WERI-Rb-1 (cell line): ENCODE measurements around the gene LNX1.

Source experiments
- DNase-seq: peaks from one replicate; pipeline ENCODE4 v3.0.0-alpha.2; 2020
- H3K27ac ChIP-seq: fragments of 250-450 bp; sonication (Bioruptor Pico); 2 replicates; pipeline ENCODE4 v1.5.1; 2020; ENCODE audit warnings: mild to moderate bottlenecking, moderate library complexity
- H3K27me3 ChIP-seq: fragments of 250-450 bp; sonication (Bioruptor Pico); 2 replicates; pipeline ENCODE4 v1.5.1; 2021; ENCODE audit warnings: mild to moderate bottlenecking, low read depth, moderate library complexity; ENCODE audit not compliant: insufficient read depth, severe bottlenecking
- H3K36me3 ChIP-seq: fragments of 250-450 bp; sonication (Bioruptor Pico); 2 replicates; pipeline ENCODE4 v1.5.1; 2020; ENCODE audit warnings: mild to moderate bottlenecking, moderate library complexity
- H3K4me3 ChIP-seq: 2 replicates; pipeline ENCODE4 v1.5.1; 2011; ENCODE audit warnings: low read depth, mild to moderate bottlenecking, control low read depth, low read length
- H3K9me3 ChIP-seq: fragments of 250-450 bp; sonication (Bioruptor Pico); 2 replicates; pipeline ENCODE4 v1.5.1; 2021; ENCODE audit warnings: mild to moderate bottlenecking, moderate library complexity; ENCODE audit not compliant: severe bottlenecking
- TF ChIP-seq, protein P1 (sequence below): IDR thresholded peaks from 2 replicates; pipeline ENCODE4 v1.5.1; 2011; ENCODE audit warnings: low read depth, mild to moderate bottlenecking, control low read depth, inconsistent platforms, low read length

Gene LNX1

DNA sequence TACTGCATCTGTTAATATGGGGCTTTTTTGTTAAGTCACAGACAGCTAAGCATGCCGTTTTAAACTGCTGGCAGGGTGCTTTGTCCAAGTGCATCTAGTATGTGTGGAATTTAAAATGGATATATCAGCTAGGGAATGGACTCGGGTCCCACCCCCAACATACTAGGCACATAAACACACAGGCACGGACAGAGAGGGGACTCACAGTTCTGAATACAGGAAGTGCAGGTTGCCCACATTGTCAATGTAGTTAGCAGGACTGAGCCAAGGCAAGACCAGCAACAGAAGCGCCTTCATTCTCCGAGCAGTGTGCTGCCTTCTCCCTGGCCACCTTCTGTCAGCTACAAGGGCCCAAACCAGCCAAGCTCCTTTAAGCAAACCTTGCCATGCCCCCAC, 33.6 kb downstream of the LNX1 start:
- no peak for DNase-seq
- Histone ChIP-seq H3K9me3 (no peaks in the 10 kb centered on the region), H3K27ac (no peak overlapping the region), H3K27me3 (peaks cover 12% of the 10 kb centered on the region), H3K4me3 (no peak overlapping the region), H3K36me3 (no peaks in the 10 kb centered on the region)
- TF ChIP-seq, protein P1, sequence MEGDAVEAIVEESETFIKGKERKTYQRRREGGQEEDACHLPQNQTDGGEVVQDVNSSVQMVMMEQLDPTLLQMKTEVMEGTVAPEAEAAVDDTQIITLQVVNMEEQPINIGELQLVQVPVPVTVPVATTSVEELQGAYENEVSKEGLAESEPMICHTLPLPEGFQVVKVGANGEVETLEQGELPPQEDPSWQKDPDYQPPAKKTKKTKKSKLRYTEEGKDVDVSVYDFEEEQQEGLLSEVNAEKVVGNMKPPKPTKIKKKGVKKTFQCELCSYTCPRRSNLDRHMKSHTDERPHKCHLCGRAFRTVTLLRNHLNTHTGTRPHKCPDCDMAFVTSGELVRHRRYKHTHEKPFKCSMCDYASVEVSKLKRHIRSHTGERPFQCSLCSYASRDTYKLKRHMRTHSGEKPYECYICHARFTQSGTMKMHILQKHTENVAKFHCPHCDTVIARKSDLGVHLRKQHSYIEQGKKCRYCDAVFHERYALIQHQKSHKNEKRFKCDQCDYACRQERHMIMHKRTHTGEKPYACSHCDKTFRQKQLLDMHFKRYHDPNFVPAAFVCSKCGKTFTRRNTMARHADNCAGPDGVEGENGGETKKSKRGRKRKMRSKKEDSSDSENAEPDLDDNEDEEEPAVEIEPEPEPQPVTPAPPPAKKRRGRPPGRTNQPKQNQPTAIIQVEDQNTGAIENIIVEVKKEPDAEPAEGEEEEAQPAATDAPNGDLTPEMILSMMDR: no peak

DNA sequence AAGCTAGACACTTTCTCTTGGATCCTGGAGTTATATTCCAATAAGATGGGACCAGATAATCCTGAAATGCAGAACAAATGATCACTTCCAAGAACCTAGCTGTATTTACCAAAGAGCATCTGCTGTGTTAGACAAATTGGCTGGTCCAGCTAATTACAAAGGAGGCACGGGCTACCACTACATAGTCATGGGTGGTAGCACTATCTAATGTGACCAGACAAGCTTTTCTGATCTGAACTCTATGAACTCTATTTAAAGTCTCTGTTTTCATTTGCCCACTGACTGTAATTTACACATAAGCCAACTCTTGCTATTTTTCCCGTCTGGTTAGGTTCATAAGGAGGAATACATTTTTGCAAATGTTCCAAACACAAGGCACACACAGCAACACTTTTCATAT, 34.6 kb downstream of the LNX1 start:
- no peak overlapping the region for H3K4me3 ChIP-seq
- no peaks in the 10 kb centered on the region for H3K36me3 ChIP-seq
- TF ChIP-seq, protein P1: no peak
- DNase-seq: no peak
- H3K27ac ChIP-seq: no peak overlapping the region
- no peaks in the 10 kb centered on the region for H3K9me3 ChIP-seq
- H3K27me3 ChIP-seq: peaks cover 12% of the 10 kb centered on the region

DNA sequence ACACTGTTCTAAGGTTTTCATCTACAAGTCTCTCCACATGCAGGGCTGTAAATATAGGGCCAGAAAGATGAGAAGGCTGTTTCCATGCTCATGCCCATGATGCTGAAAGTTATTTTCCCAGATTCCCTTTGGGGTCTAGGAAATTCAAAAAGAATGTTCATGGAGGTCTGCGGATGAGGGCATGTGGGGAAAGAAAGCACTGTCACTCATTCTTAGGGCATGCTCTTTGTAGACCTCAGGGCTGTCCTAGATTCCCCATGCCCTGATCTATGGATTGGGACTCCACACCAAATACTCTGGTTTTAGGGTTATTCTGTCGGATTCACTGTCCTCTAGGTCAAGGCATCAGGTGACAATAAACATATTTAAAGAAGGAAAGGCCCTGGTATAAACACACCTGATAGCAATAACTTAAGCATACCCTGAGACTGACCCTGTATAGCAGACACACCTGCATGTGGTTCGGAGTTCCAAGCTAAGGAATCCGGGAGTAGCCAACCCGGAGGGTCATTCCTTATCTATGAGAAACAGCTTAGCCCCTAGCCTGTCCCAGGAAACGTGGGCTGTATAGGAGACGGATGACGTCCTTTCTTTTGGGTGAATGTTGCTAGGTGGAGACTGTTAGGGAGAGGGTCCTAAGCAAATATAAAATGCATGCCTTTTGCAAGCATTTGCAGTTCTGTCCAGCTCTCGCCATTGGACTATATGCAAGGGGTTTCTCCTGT, 37.6 kb downstream of the LNX1 start:
- no peak overlapping the region for H3K27ac ChIP-seq
- H3K4me3 ChIP-seq: no peak overlapping the region
- H3K27me3 ChIP-seq: peaks cover 22% of the 10 kb centered on the region
- H3K9me3 ChIP-seq: peaks cover 1% of the 10 kb centered on the region
- TF ChIP-seq, protein P1: no peak
- H3K36me3 ChIP-seq: no peaks in the 10 kb centered on the region
- no peak for DNase-seq

DNA sequence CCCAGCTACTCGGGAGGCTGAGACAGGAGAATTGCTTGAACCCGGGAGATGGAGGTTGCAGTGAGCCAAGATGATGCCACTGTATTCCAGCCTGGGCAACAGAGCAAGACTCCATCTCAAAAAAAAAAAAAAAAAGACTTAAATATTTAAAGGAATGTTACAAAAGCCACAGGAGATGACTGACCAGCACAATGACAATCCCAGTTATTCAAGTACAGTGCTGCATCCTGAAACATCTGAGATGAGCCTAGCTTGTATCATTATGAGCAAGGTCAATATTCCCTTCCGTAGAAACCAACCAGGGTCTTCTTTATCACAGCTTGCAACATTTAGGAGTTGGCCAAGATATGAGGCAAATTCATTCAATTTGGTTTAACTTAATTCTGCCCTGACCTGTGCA, 38.6 kb downstream of the LNX1 start:
- no peak for DNase-seq
- no peak overlapping the region for H3K4me3 ChIP-seq
- no peak overlapping the region for H3K27ac ChIP-seq
- H3K9me3 ChIP-seq: peaks cover 3% of the 10 kb centered on the region
- peaks cover 26% of the 10 kb centered on the region for H3K27me3 ChIP-seq
- no peaks in the 10 kb centered on the region for H3K36me3 ChIP-seq
- TF ChIP-seq, protein P1: no peak

DNA sequence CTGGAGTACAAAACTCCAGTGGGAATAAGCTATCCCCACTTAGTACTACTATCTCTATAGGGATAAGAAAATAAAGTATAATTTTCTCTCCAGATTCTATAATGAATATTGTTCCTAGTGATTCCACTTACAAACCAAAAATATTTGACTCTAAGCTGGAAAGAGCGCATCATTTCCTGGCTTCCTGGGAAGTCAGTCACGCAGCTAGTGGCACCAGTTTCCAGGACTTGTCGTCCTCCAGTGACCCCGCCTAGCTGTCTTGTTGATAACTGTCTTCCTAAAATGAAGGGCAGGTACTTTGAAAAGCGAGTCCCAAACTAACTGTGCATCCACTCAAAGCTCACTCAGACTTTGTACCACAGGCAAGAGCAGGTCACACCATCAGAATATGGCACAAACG, 39.3 kb downstream of the LNX1 start:
- Histone ChIP-seq H3K9me3 (peaks cover 3% of the 10 kb centered on the region), H3K27ac (no peak overlapping the region), H3K27me3 (peaks cover 28% of the 10 kb centered on the region), H3K4me3 (no peak overlapping the region), H3K36me3 (no peaks in the 10 kb centered on the region)
- no peak for DNase-seq
- TF ChIP-seq, protein P1: no peak
